HepG2 (cell line): Measurements from ENCODE around the gene SLC25A19. TPM values are rescaled to one million over a fixed set of nuclear protein-coding genes. Genes with fewer than 3 reads are reported as not detected.

ENCODE experiments used
- ARID2 ChIP-seq: sonication (generic); formaldehyde crosslinking; IDR thresholded peaks from 2 replicates; pipeline ENCODE4 v1.8.1; 2022; ENCODE audit warnings: mild to moderate bottlenecking, missing genetic modification reagents, borderline replicate concordance
- BRD4 ChIP-seq: sonication (generic); formaldehyde crosslinking; IDR thresholded peaks from 2 replicates; pipeline ENCODE4 v1.4.0; 2020; ENCODE audit warnings: missing genetic modification reagents
- ESRRA ChIP-seq: sonication (generic); formaldehyde crosslinking; IDR thresholded peaks from 2 replicates; pipeline ENCODE4 v1.5.1; 2020; ENCODE audit warnings: mild to moderate bottlenecking, low read depth, missing genetic modification reagents
- GATAD2A ChIP-seq: IDR thresholded peaks from 2 replicates; pipeline ENCODE4 v1.6.1; 2016
- HDAC6 ChIP-seq: fragments of 200-600 bp; sonication (generic); IDR thresholded peaks from 2 replicates; pipeline ENCODE4 v1.7.0; 2017; ENCODE audit warnings: mild to moderate bottlenecking, antibody characterized with exemption, low read length, low read depth
- MEF2D ChIP-seq: sonication (generic); formaldehyde crosslinking; IDR thresholded peaks from 2 replicates; pipeline ENCODE4 v1.5.1; 2020; ENCODE audit warnings: mild to moderate bottlenecking, missing genetic modification reagents
- NFE2 ChIP-seq: sonication (generic); formaldehyde crosslinking; IDR thresholded peaks from 2 replicates; pipeline ENCODE4 v1.4.0; 2020; ENCODE audit warnings: missing genetic modification reagents
- NFIB ChIP-seq: sonication (generic); formaldehyde crosslinking; IDR thresholded peaks from 2 replicates; pipeline ENCODE4 v1.9.0; 2021; ENCODE audit warnings: missing genetic modification reagents, mild to moderate bottlenecking, borderline replicate concordance
- PCBP2 ChIP-seq: fragments of 200-400 bp; formaldehyde crosslinking; optimal IDR thresholded peaks from 2 replicates; pipeline ENCODE3; 2018; ENCODE audit warnings: low read length, low read depth; ENCODE audit not compliant: poor library complexity, severe bottlenecking
- RBM39 ChIP-seq: fragments of 200-400 bp; formaldehyde crosslinking; IDR thresholded peaks from one replicate; pipeline ENCODE4 v1.6.1; 2018; ENCODE audit warnings: antibody characterized with exemption, mild to moderate bottlenecking, low read depth, low read length; ENCODE audit not compliant: poor library complexity, severe bottlenecking
- RXRA ChIP-seq: sonication (generic); formaldehyde crosslinking; IDR thresholded peaks from 2 replicates; pipeline ENCODE4 v1.5.1; 2020; ENCODE audit warnings: missing genetic modification reagents
- ZMYM3 ChIP-seq: sonication (generic); formaldehyde crosslinking; IDR thresholded peaks from 2 replicates; pipeline ENCODE4 v1.5.1; 2020; ENCODE audit warnings: mild to moderate bottlenecking, missing genetic modification reagents
- ZNF543 ChIP-seq: sonication (generic); formaldehyde crosslinking; IDR thresholded peaks from 2 replicates; pipeline ENCODE4 v1.4.0; 2020; ENCODE audit warnings: mild to moderate bottlenecking, missing genetic modification reagents
- polyA plus RNA-seq, 8 experiments: library from polyadenylated mRNA; depleted of rRNA in 3 of 8; stranded (reverse) in 7 of 8; unstranded in 1 of 8; fragments of >200 nt; fragmentation: Illumina TruSeq in 4 of 8; extraction: Trizol in 4 of 8; gene quantifications; 2 replicates each; pipeline versions ENCODE4 v1.2.1 to v1.2.3, GENCODE V29; 2011 to 2016; ENCODE audit warnings: low read depth in 4 of 8, missing spikeins in 1 of 8, mixed read lengths in 1 of 8; ENCODE audit not compliant: insufficient read depth in 1 of 8
- total RNA-seq, 5 experiments: library from RNA; depleted of rRNA; stranded (reverse); fragments of >200 nt; fragmentation: Illumina TruSeq; extraction: Trizol; gene quantifications; 2 replicates each; pipeline ENCODE4 v1.2.3, GENCODE V29; 2016; ENCODE audit warnings: low read depth in 1 of 5
- TF ChIP-seq, protein P1 (sequence below): sonication (generic); formaldehyde crosslinking; conservative IDR thresholded peaks from 2 replicates; pipeline ENCODE4 v1.4.0; 2020; ENCODE audit warnings: missing genetic modification reagents
- TF ChIP-seq, protein P2 (sequence below): IDR thresholded peaks from 2 replicates; pipeline ENCODE4 v1.6.1; 2018; ENCODE audit warnings: missing genetic modification reagents, mild to moderate bottlenecking, missing compliant biosample characterization
- TF ChIP-seq, protein P3 (sequence below): IDR thresholded peaks from 2 replicates; pipeline ENCODE4 v1.4.0; 2020; ENCODE audit warnings: mild to moderate bottlenecking, missing genetic modification reagents
- TF ChIP-seq, protein P4 (sequence below): sonication (generic); formaldehyde crosslinking; IDR thresholded peaks from 2 replicates; pipeline ENCODE4 v1.4.0; 2020; ENCODE audit warnings: missing genetic modification reagents, borderline replicate concordance

Gene SLC25A19
- total and polyA plus RNA-seq, 2 of the 13 experiments (the other 11 are each of a cell fraction or from before 2014, with no cell fraction given) = 24.4 to 41.4 TPM

DNA sequence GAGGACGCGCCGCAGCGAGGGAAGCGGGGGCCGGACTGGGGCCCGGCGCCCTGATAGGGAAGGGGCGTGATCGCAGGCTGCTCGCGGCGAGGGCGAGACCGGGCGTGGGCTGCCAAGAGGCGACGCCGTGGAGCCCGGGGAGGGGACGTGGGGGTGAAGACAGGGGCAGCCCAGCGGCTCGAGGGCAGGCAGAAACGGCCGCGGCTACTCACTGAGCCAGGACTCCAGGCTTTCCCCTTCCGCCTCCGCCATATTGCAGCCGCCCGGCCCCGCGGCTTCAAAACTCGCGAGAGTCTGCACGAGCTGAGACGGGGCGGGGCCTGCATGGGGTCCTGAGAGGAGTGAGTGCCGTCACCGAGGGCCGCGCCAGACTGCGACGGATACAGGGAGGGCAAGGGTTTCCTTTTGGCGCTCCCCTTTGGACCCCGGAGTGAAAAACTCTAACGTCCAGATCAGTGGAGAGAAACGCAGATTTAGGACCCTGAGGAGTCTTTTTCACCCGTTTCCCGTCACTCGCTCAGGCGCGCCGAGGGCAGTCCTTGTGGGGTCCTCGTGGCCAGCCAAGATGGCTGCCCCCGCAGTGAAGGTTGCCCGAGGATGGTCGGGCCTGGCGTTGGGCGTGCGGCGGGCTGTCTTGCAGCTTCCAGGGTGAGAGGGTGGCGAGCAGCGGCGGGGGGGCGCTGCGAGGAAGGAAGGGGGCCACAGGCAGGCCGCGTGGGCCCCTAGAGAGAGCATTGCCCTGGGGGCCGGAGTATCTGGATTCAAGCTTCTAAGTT, 27.7 kb downstream of the SLC25A19 start, which contains the start of the genes GGA3 and MRPS7 (continued):
- TF ChIP-seq, protein P1, sequence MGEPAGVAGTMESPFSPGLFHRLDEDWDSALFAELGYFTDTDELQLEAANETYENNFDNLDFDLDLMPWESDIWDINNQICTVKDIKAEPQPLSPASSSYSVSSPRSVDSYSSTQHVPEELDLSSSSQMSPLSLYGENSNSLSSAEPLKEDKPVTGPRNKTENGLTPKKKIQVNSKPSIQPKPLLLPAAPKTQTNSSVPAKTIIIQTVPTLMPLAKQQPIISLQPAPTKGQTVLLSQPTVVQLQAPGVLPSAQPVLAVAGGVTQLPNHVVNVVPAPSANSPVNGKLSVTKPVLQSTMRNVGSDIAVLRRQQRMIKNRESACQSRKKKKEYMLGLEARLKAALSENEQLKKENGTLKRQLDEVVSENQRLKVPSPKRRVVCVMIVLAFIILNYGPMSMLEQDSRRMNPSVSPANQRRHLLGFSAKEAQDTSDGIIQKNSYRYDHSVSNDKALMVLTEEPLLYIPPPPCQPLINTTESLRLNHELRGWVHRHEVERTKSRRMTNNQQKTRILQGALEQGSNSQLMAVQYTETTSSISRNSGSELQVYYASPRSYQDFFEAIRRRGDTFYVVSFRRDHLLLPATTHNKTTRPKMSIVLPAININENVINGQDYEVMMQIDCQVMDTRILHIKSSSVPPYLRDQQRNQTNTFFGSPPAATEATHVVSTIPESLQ (CRISPR knock-in tag) = no peak
- TF ChIP-seq ZNF543 (no peak; the same call in 1 of the 2 replicates), ARID2 (CRISPR knock-in tag) (peak; percentile 86; the same call in 1 of the 2 replicates), RXRA (CRISPR knock-in tag) (peak; percentile 62; the same call in 1 of the 2 replicates), RBM39 (peak; percentile 98), BRD4 (CRISPR knock-in tag) (peak; percentile 85; the same call in 1 of the 2 replicates), ZMYM3 (no peak; the same call in 1 of the 2 replicates), ESRRA (CRISPR knock-in tag) (peak; percentile 64), NFIB (CRISPR knock-in tag) (peak; percentile 81), GATAD2A (CRISPR knock-in tag) (no peak; the same call in none of the 2 replicates), NFE2 (CRISPR knock-in tag) (no peak), MEF2D (CRISPR knock-in tag) (peak; percentile 73; the same call in 1 of the 2 replicates), HDAC6 (peak; percentile 96; the same call in 1 of the 2 replicates), PCBP2 (no peak)
- TF ChIP-seq, protein P2, sequence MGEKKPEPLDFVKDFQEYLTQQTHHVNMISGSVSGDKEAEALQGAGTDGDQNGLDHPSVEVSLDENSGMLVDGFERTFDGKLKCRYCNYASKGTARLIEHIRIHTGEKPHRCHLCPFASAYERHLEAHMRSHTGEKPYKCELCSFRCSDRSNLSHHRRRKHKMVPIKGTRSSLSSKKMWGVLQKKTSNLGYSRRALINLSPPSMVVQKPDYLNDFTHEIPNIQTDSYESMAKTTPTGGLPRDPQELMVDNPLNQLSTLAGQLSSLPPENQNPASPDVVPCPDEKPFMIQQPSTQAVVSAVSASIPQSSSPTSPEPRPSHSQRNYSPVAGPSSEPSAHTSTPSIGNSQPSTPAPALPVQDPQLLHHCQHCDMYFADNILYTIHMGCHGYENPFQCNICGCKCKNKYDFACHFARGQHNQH (CRISPR knock-in tag) = peak; percentile 57; the same call in 1 of the 2 replicates
- TF ChIP-seq, protein P3, sequence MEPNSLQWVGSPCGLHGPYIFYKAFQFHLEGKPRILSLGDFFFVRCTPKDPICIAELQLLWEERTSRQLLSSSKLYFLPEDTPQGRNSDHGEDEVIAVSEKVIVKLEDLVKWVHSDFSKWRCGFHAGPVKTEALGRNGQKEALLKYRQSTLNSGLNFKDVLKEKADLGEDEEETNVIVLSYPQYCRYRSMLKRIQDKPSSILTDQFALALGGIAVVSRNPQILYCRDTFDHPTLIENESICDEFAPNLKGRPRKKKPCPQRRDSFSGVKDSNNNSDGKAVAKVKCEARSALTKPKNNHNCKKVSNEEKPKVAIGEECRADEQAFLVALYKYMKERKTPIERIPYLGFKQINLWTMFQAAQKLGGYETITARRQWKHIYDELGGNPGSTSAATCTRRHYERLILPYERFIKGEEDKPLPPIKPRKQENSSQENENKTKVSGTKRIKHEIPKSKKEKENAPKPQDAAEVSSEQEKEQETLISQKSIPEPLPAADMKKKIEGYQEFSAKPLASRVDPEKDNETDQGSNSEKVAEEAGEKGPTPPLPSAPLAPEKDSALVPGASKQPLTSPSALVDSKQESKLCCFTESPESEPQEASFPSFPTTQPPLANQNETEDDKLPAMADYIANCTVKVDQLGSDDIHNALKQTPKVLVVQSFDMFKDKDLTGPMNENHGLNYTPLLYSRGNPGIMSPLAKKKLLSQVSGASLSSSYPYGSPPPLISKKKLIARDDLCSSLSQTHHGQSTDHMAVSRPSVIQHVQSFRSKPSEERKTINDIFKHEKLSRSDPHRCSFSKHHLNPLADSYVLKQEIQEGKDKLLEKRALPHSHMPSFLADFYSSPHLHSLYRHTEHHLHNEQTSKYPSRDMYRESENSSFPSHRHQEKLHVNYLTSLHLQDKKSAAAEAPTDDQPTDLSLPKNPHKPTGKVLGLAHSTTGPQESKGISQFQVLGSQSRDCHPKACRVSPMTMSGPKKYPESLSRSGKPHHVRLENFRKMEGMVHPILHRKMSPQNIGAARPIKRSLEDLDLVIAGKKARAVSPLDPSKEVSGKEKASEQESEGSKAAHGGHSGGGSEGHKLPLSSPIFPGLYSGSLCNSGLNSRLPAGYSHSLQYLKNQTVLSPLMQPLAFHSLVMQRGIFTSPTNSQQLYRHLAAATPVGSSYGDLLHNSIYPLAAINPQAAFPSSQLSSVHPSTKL (CRISPR knock-in tag) = peak; percentile 2; the same call in 1 of the 2 replicates
- TF ChIP-seq, protein P4, sequence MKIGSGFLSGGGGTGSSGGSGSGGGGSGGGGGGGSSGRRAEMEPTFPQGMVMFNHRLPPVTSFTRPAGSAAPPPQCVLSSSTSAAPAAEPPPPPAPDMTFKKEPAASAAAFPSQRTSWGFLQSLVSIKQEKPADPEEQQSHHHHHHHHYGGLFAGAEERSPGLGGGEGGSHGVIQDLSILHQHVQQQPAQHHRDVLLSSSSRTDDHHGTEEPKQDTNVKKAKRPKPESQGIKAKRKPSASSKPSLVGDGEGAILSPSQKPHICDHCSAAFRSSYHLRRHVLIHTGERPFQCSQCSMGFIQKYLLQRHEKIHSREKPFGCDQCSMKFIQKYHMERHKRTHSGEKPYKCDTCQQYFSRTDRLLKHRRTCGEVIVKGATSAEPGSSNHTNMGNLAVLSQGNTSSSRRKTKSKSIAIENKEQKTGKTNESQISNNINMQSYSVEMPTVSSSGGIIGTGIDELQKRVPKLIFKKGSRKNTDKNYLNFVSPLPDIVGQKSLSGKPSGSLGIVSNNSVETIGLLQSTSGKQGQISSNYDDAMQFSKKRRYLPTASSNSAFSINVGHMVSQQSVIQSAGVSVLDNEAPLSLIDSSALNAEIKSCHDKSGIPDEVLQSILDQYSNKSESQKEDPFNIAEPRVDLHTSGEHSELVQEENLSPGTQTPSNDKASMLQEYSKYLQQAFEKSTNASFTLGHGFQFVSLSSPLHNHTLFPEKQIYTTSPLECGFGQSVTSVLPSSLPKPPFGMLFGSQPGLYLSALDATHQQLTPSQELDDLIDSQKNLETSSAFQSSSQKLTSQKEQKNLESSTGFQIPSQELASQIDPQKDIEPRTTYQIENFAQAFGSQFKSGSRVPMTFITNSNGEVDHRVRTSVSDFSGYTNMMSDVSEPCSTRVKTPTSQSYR = 0 out of 2 replicates have a peak, but pooled peaks have one; percentile 29
